ENCODE measurements around the gene REXO5. TPM values are rescaled to one million over a fixed set of nuclear protein-coding genes. Genes with fewer than 3 reads are reported as not detected.

Gene REXO5
- total and polyA plus RNA-seq, 10 of the 15 experiments (the other 5 are each of a cell fraction or from before 2014, with no cell fraction given) = 3.8 to 15.5 (median 10.1) TPM

- in situ Hi-C loops (cut with MboI) (no loop called here), intact Hi-C loops (cut with micrococcal nuclease; ENCODE audit: unreplicated experiment) (no loop called here)
- WGBS (ENCODE audit: insufficient coverage, insufficient replicate concordance, low lambda C conversion rate, missing lambda C conversion rate) = 96% methylated on average over 2 of the region's 2 CpGs
- H3K4me2 ChIP-seq (ENCODE audit: control insufficient read depth, insufficient read depth) = no peak overlapping the region
- DNase-seq (ENCODE audit: low read depth, low spot score) (no peak), FAIRE-seq (no peak), ATAC-seq (no peak)
- H3K27ac ChIP-seq (ENCODE audit: control insufficient read depth, insufficient read depth) = no peak overlapping the region
- H3K9me3 ChIP-seq (replicated peaks; ENCODE audit: control insufficient read depth, insufficient read depth, low read length) = no peaks in the 10 kb centered on the region
- ChIA-PET POLR2A (interaction anchor here (1.1 kb wide), 1 partner anchor 15 kb away, joined by 11 read pairs; no protein-coding TSS in a partner anchor), SMC1A (ENCODE audit: uncharacterized antibody, unreplicated experiment) (interaction anchor here (1.0 to 1.1 kb wide), 3 partner anchors 13 to 37 kb away, joined by 3 to 4 read pairs (median 3); no protein-coding TSS in a partner anchor), CTCF (interaction anchor here (0.8 to 1.3 kb wide), 5 partner anchors 14 to 271 kb away, joined by 3 to 5 read pairs (median 3); no protein-coding TSS in a partner anchor), RAD21 (ENCODE audit: unreplicated experiment) (interaction anchor here (1.2 kb wide), 1 partner anchor 34 kb away, joined by 4 read pairs; no protein-coding TSS in a partner anchor)
- TF ChIP-seq ZBTB4 (CRISPR knock-in tag; IDR thresholded peaks at IDR 0.05) (no peak), RAD21 (IDR thresholded peaks at IDR 0.05; ENCODE audit: insufficient read depth, low read depth, low read length) (no peak), CHD2 (IDR thresholded peaks at IDR 0.05; ENCODE audit: borderline replicate concordance, low read depth, low read length) (no peak), GABPA (IDR thresholded peaks at IDR 0.05; ENCODE audit: low read depth) (no peak), RFX5 (IDR thresholded peaks at IDR 0.05; ENCODE audit: low read depth, low read length) (no peak), NR2C2 (IDR thresholded peaks at IDR 0.05; ENCODE audit: borderline replicate concordance, control insufficient read depth, insufficient read length, low read depth) (no peak)
- TF ChIP-seq, protein P1, sequence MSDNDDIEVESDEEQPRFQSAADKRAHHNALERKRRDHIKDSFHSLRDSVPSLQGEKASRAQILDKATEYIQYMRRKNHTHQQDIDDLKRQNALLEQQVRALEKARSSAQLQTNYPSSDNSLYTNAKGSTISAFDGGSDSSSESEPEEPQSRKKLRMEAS (IDR thresholded peaks at IDR 0.05; ENCODE audit: low read depth, low read length) = no peak
- H2AFZ ChIP-seq (ENCODE audit: control insufficient read depth, low read depth, low read length) = no peak overlapping the region
- H3K9ac ChIP-seq (ENCODE audit: control insufficient read depth, insufficient read depth, low read length) = no peak overlapping the region
- no peaks in the 10 kb centered on the region for H3K36me3 ChIP-seq (ENCODE audit: control insufficient read depth in 2 of 2, insufficient read depth in 2 of 2, low read length in 1 of 2)
- no peak overlapping the region for H3K4me3 ChIP-seq
- BruUV-seq (replicated peaks) = no TSS peak
- peaks cover 6% of the 10 kb centered on the region for H3K4me1 ChIP-seq (ENCODE audit: control insufficient read depth, insufficient read depth, low read length)
- no peaks in the 10 kb centered on the region for H4K20me1 ChIP-seq (ENCODE audit: control insufficient read depth, insufficient read depth)
- no peaks in the 10 kb centered on the region for H3K27me3 ChIP-seq (replicated peaks in 1 of 2; ENCODE audit: control insufficient read depth in 2 of 2, insufficient read depth in 2 of 2, low read length in 1 of 2)
- peaks cover 7% of the 10 kb centered on the region for H3K79me2 ChIP-seq (ENCODE audit: control insufficient read depth, insufficient read depth, low read length)
These were observed 6.2 kb downstream of the REXO5 start for GRCh38 chr16:20812510-20812909.
